ENCODE measurements around the gene OLFM2. TPM values are rescaled to one million over a fixed set of nuclear protein-coding genes. Genes with fewer than 3 reads are reported as not detected.

OLFM2 gene
- total and polyA plus RNA-seq, 9 of the 15 experiments (the other 6 are each of a cell fraction or from before 2014, with no cell fraction given), result 0.10 to 0.33 (median 0.23) TPM; not detected in 4

DNA sequence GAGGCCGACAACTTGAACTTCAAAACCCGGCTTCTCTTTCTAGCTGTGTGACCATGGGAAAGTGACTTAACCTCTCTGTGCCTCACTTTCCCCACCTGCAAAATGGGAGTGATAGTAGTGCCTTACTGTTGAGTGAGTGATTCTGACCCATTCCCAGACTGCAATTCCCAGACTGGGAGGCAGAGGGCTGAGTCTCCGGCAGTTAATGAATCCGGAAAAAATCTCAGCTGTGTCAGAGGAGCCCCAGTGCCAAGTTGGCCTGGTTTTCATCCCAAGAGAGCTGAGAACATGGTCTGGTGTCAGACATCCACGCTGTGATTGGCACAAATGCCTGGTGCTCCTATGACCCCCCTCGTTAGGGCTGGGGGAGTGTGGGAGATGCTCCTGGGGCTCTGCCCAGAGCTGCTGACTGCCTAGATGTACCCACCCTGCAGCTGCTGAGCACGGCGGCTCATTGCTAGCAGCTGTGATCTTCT lies 51.2 kb downstream of the OLFM2 start:
- peak; percentile 93 for TF ChIP-seq BCOR (IDR thresholded peaks at IDR 0.05)
- 0 out of 2 replicates have a peak, but pooled peaks have one; percentile 33 for TF ChIP-seq ADNP (tag; IDR thresholded peaks at IDR 0.05)
- peak; percentile 78 for TF ChIP-seq ZFP36 (IDR thresholded peaks at IDR 0.05; ENCODE audit: low read depth, low read length, partially characterized antibody)
- no peak for TF ChIP-seq KLF6 (CRISPR knock-in tag; IDR thresholded peaks at IDR 0.05; ENCODE audit: borderline replicate concordance)
- TF ChIP-seq HDAC2 (IDR thresholded peaks at IDR 0.05), result peak; percentile 48; the same call in 1 of the 2 replicates
- TF ChIP-seq AFF4 (CRISPR knock-in tag; IDR thresholded peaks at IDR 0.05), result no peak
- TF ChIP-seq SMARCA5 (IDR thresholded peaks at IDR 0.05), result 0 out of 2 replicates have a peak, but pooled peaks have one; percentile 72
- peak; percentile 45 to 59; a peak in 2 of 4 replicates for TF ChIP-seq KDM1A (IDR thresholded peaks at IDR 0.05)
- peak; percentile 84 for TF ChIP-seq RBM25 (IDR thresholded peaks at IDR 0.05; ENCODE audit: low read depth, low read length, severe bottlenecking)
- no peak for TF ChIP-seq PRPF4 (IDR thresholded peaks at IDR 0.05; ENCODE audit: insufficient read depth, low read depth, low read length, poor library complexity, severe bottlenecking)
- H4K20me1 ChIP-seq (replicated peaks; ENCODE audit: control insufficient read depth, insufficient read depth, low read length), result peaks cover 3% of the 10 kb centered on the region; the same call in 1 of the 2 replicates
- intact Hi-C loops (cut with micrococcal nuclease) (no loop called here), in situ Hi-C loops (cut with MboI) (no loop called here)
- DNase-seq (ENCODE audit: extremely low read depth in 1 of 4, low spot score in 3 of 4) (no peak), ATAC-seq (no peak), FAIRE-seq (no peak)
- H3K9me1 ChIP-seq (ENCODE audit: control insufficient read depth, insufficient read depth, low read length), result no peaks in the 10 kb centered on the region
- ChIA-PET POLR2A (no interaction called here), CTCF (ENCODE audit: low intra/inter-chr PET ratio) (no interaction called here)
- no peak overlapping the region for H3K4me3 ChIP-seq
- no TSS peak for BruUV-seq (replicated peaks)
- H3K27me3 ChIP-seq (ENCODE audit: control insufficient read depth in 2 of 2, insufficient read depth in 2 of 2, low read length in 2 of 2), result peaks cover 12 to 72% of the 10 kb centered on the region in 2 experiments; a peak in 4 of 5 replicates
- no peaks in the 10 kb centered on the region for H3K79me2 ChIP-seq (ENCODE audit: control insufficient read depth, insufficient read depth, low read length)
- no peak overlapping the region for H3K9ac ChIP-seq (ENCODE audit: insufficient read depth in 1 of 2, low read depth in 2 of 2, low read length in 2 of 2)
- no peak overlapping the region for H2AFZ ChIP-seq (ENCODE audit: low read depth, low read length)
- H3K9me3 ChIP-seq (replicated peaks; ENCODE audit: control insufficient read depth, insufficient read depth, low read depth, low read length), result no peaks in the 10 kb centered on the region
- no peak overlapping the region for H3K27ac ChIP-seq (ENCODE audit: extremely low read depth, low read depth, low read length)
- WGBS (ENCODE audit: insufficient coverage, low coverage, missing lambda C conversion rate), result 7% methylated on average over 8 of the region's 8 CpGs
- no peaks in the 10 kb centered on the region; a peak in 1 of 5 replicates for H3K4me1 ChIP-seq (replicated peaks in 1 of 2; ENCODE audit: control insufficient read depth in 2 of 2, insufficient read depth in 2 of 2, low read length in 2 of 2)
- H3K36me3 ChIP-seq (ENCODE audit: control insufficient read depth, insufficient read depth, low read length), result no peaks in the 10 kb centered on the region
- no peak overlapping the region for H3K4me2 ChIP-seq (ENCODE audit: insufficient read depth, low read length)
